GM12878 (cell line): ENCODE results near the gene ZNF282.

Source experiments
- ATF2 ChIP-seq: IDR thresholded peaks from 2 replicates; pipeline ENCODE4 v1.6.1; 2012; ENCODE audit warnings: low read length, inconsistent platforms
- BCLAF1 ChIP-seq: fragments of 450-650 bp; IDR thresholded peaks from 2 replicates; pipeline ENCODE4 v1.6.1; 2017; ENCODE audit warnings: antibody characterized with exemption, mild to moderate bottlenecking, moderate library complexity
- BHLHE40 ChIP-seq, 2 experiments: fragments of 450-650 bp in 1 of 2; IDR thresholded peaks; 2 replicates each; pipeline ENCODE4 v1.6.1; 2011 to 2017; ENCODE audit warnings: low read depth in 2 of 2, borderline replicate concordance in 1 of 2, improper control_type of control experiment in 1 of 2, low read length in 1 of 2, mild to moderate bottlenecking in 1 of 2
- EP300 ChIP-seq, 2 experiments: fragments of 150-350 bp in 1 of 2; IDR thresholded peaks; 2 replicates each; pipeline ENCODE4 v1.6.1; 2011 to 2012; ENCODE audit warnings: low read depth in 2 of 2, low read length in 2 of 2, borderline replicate concordance in 1 of 2, improper control_type of control experiment in 1 of 2, inconsistent platforms in 1 of 2; ENCODE audit not compliant: control insufficient read depth in 1 of 2
- FOXK2 ChIP-seq: fragments of 450-650 bp; IDR thresholded peaks from 2 replicates; pipeline ENCODE4 v1.6.1; 2017; ENCODE audit warnings: mild to moderate bottlenecking, moderate library complexity
- GABPA ChIP-seq: IDR thresholded peaks from 2 replicates; pipeline ENCODE4 v1.6.1; 2014; ENCODE audit warnings: antibody characterized with exemption, low read depth, mild to moderate bottlenecking, inconsistent platforms
- JUND ChIP-seq: IDR thresholded peaks from 2 replicates; pipeline ENCODE4 v1.6.1; 2012; ENCODE audit warnings: low read depth, mild to moderate bottlenecking, low read length, improper control_type of control experiment, moderate library complexity
- MYC ChIP-seq: IDR thresholded peaks from 2 replicates; pipeline ENCODE4 v1.6.1; 2011; ENCODE audit warnings: mild to moderate bottlenecking, low read length, moderate library complexity, inconsistent platforms; ENCODE audit not compliant: insufficient read depth, insufficient replicate concordance, insufficient read length, severe bottlenecking
- POLR2A ChIP-seq: IDR thresholded peaks from 2 replicates; pipeline ENCODE4 v1.6.1; 2011; ENCODE audit warnings: low read depth, mild to moderate bottlenecking, low read length
- POLR2AphosphoS5 ChIP-seq: IDR thresholded peaks from 2 replicates; pipeline ENCODE4 v1.6.1; 2011; ENCODE audit warnings: mild to moderate bottlenecking, low read length, inconsistent platforms
- RAD21 ChIP-seq: IDR thresholded peaks from 2 replicates; pipeline ENCODE4 v1.6.1; 2011; ENCODE audit warnings: mild to moderate bottlenecking, low read depth, low read length, moderate library complexity; ENCODE audit not compliant: insufficient read depth
- RCOR1 ChIP-seq: conservative IDR thresholded peaks from 2 replicates; pipeline ENCODE4 v1.6.1; 2012; ENCODE audit warnings: low read depth, low read length, improper control_type of control experiment
- TCF7 ChIP-seq: IDR thresholded peaks from 2 replicates; pipeline ENCODE4 v1.6.1; 2014; ENCODE audit warnings: antibody characterized with exemption, borderline replicate concordance
- TF ChIP-seq, protein P1 (sequence below), 3 experiments: IDR thresholded peaks in 2 of 3; conservative IDR thresholded peaks in 1 of 3; 2 replicates each; pipeline ENCODE4 v1.5.1; 2011; ENCODE audit warnings: low read depth in 3 of 3, low read length in 3 of 3, mild to moderate bottlenecking in 3 of 3, control low read depth in 2 of 3, moderate library complexity in 2 of 3, inconsistent platforms in 1 of 3, mixed read lengths in 1 of 3; ENCODE audit not compliant: control insufficient read depth in 2 of 3, insufficient read depth in 1 of 3; ENCODE audit errors: extremely low read depth in 1 of 3

DNA sequence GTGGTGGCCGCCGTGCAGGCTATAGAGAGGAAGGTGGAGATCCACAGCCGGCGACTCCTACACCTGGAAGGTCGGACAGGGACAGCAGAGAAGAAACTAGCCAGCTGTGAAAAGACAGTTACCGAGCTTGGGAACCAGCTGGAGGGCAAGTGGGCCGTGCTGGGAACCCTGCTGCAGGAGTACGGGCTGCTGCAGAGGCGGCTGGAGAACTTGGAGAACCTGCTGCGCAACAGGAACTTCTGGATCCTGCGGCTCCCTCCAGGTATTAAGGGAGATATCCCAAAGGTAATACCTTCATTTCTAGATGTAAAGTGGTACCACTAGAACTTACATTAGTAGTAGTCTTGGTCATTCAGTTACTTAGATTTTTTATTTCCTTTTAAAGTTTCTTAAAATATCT is 41.3 kb upstream of the ZNF282 start:
- no peak for TF ChIP-seq MYC
- TF ChIP-seq ATF2: no peak
- TF ChIP-seq TCF7: no peak
- no peak for TF ChIP-seq GABPA
- TF ChIP-seq JUND: no peak
- TF ChIP-seq, protein P1, sequence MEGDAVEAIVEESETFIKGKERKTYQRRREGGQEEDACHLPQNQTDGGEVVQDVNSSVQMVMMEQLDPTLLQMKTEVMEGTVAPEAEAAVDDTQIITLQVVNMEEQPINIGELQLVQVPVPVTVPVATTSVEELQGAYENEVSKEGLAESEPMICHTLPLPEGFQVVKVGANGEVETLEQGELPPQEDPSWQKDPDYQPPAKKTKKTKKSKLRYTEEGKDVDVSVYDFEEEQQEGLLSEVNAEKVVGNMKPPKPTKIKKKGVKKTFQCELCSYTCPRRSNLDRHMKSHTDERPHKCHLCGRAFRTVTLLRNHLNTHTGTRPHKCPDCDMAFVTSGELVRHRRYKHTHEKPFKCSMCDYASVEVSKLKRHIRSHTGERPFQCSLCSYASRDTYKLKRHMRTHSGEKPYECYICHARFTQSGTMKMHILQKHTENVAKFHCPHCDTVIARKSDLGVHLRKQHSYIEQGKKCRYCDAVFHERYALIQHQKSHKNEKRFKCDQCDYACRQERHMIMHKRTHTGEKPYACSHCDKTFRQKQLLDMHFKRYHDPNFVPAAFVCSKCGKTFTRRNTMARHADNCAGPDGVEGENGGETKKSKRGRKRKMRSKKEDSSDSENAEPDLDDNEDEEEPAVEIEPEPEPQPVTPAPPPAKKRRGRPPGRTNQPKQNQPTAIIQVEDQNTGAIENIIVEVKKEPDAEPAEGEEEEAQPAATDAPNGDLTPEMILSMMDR (IDR thresholded peaks at IDR 0.05 in 2 of 3, conservative IDR thresholded peaks at IDR 0.05 in 1 of 3; ENCODE audit: control insufficient read depth in 2 of 3, extremely low read depth in 1 of 3, insufficient read depth in 1 of 3, low read depth in 3 of 3, low read length in 3 of 3): no peak
- no peak for TF ChIP-seq POLR2A
- no peak for TF ChIP-seq BHLHE40 (IDR thresholded peaks at IDR 0.05; ENCODE audit: borderline replicate concordance in 1 of 2, low read depth in 2 of 2, low read length in 1 of 2)
- no peak for TF ChIP-seq POLR2AphosphoS5
- TF ChIP-seq EP300 (IDR thresholded peaks at IDR 0.05; ENCODE audit: borderline replicate concordance in 1 of 2, control insufficient read depth in 1 of 2, low read depth in 2 of 2, low read length in 2 of 2): no peak
- no peak for TF ChIP-seq FOXK2
- no peak for TF ChIP-seq RAD21
- no peak for TF ChIP-seq BCLAF1
- no peak for TF ChIP-seq RCOR1
